PC-9 (cell line): ENCODE measurements around the gene CTNNB1. TPM values are rescaled to one million over a fixed set of nuclear protein-coding genes. Genes with fewer than 3 reads are reported as not detected.

Experiments used
- BruUV-seq: library from RNA; stranded (reverse); fragments of 400-500 nt; replicated peaks from 2 replicates; lab custom pipeline; 2021; lab: Mats Ljungman, UMichigan
- CTCF ChIA-PET: fragments of 300-600 bp; sonication (Branson Sonifier 250); formaldehyde crosslinking; loops from one replicate; lab custom pipeline; 2022; ENCODE audit warnings: antibody characterized with exemption; lab: Charles Lee
- POLR2A ChIA-PET: fragments of 300-600 bp; sonication (Branson Sonifier 250); formaldehyde crosslinking; loops from one replicate; lab custom pipeline; 2022; ENCODE audit warnings: antibody characterized with exemption; ENCODE audit not compliant: unreplicated experiment; lab: Charles Lee
- DNase-seq, 2 experiments: peaks; one replicate each; pipeline versions ENCODE4 v3.0.0 to v3.0.0-alpha.2; 2015 to 2022; ENCODE audit warnings: mixed read lengths in 1 of 2
- H2AFZ ChIP-seq: fragments of 200-600 bp; sonication (generic); 2 replicates; pipeline ENCODE4 v1.8.1; 2017; ENCODE audit warnings: antibody characterized with exemption
- H3F3A ChIP-seq: fragments of 200-600 bp; sonication (generic); 2 replicates; pipeline ENCODE4 v1.8.1; 2017; ENCODE audit warnings: antibody characterized with exemption, mild to moderate bottlenecking, low read depth; ENCODE audit not compliant: insufficient read depth
- H3K27ac ChIP-seq: fragments of 200-600 bp; sonication (generic); 2 replicates; pipeline ENCODE4 v1.6.1; 2016; ENCODE audit warnings: mixed run types
- H3K27me3 ChIP-seq: fragments of 200-600 bp; sonication (generic); 2 replicates; pipeline ENCODE4 v1.6.1; 2016; ENCODE audit warnings: low read depth, mixed run types; ENCODE audit not compliant: insufficient read depth
- H3K36me3 ChIP-seq: fragments of 200-600 bp; sonication (generic); 2 replicates; pipeline ENCODE4 v1.6.1; 2016; ENCODE audit warnings: low read depth, mixed run types
- H3K4me1 ChIP-seq: fragments of 200-600 bp; sonication (generic); replicated peaks from 2 replicates; pipeline ENCODE4 v1.6.1; 2016; ENCODE audit warnings: mixed run types; ENCODE audit not compliant: insufficient read depth
- H3K4me2 ChIP-seq: fragments of 200-600 bp; sonication (generic); 2 replicates; pipeline ENCODE4 v1.6.1; 2017; ENCODE audit warnings: mixed run types
- H3K4me3 ChIP-seq: fragments of 200-600 bp; sonication (generic); 2 replicates; pipeline ENCODE4 v1.6.1; 2016; ENCODE audit warnings: mixed run types
- H3K79me2 ChIP-seq: fragments of 200-600 bp; sonication (generic); 2 replicates; pipeline ENCODE4 v1.6.1; 2017; ENCODE audit warnings: low read depth, mixed run types
- H3K9me2 ChIP-seq: fragments of 200-600 bp; sonication (generic); 2 replicates; pipeline ENCODE4 v1.8.1; 2017; ENCODE audit warnings: mild to moderate bottlenecking; ENCODE audit not compliant: insufficient read depth
- H3K9me3 ChIP-seq: fragments of 200-600 bp; sonication (generic); 2 replicates; pipeline ENCODE4 v1.8.1; 2016; ENCODE audit warnings: low read depth; ENCODE audit not compliant: insufficient read depth
- H4K20me1 ChIP-seq: fragments of 200-600 bp; sonication (generic); 2 replicates; pipeline ENCODE4 v1.8.1; 2017; ENCODE audit not compliant: insufficient read depth
- CTCF ChIP-seq: fragments of 200-600 bp; sonication (generic); conservative IDR thresholded peaks from 2 replicates; pipeline ENCODE4 v1.6.1; 2017; ENCODE audit warnings: mixed run types, antibody characterized with exemption, mild to moderate bottlenecking, moderate library complexity
- EZH2 ChIP-seq: fragments of 200-600 bp; sonication (generic); IDR thresholded peaks from 2 replicates; pipeline ENCODE4 v1.8.0; 2017; ENCODE audit warnings: antibody characterized with exemption, low read depth
- intact Hi-C: fragments of 100-400 bp; cut with micrococcal nuclease; formaldehyde crosslinking; loops from one replicate; pipeline ENCODE4 v1.10.0; 2022; ENCODE audit not compliant: unreplicated experiment
- total RNA-seq: library from RNA; stranded (reverse); gene quantifications from 2 replicates; pipeline ENCODE4 v1.2.3, GENCODE V29; 2021

The CTNNB1 gene
- total RNA-seq, 1 experiment from 2014 or later, result 251 TPM

GRCh38 chr3:41239587-41239986 lies 40.3 kb downstream of the CTNNB1 start:
- H3K9me3 ChIP-seq, result no peaks in the 10 kb centered on the region
- peaks cover 28% of the 10 kb centered on the region; the same call in 1 of the 2 replicates for H3F3A ChIP-seq
- DNase-seq, result no peak
- H3K4me2 ChIP-seq, result no peak overlapping the region
- ChIA-PET POLR2A (no interaction called here), CTCF (interaction anchor here (0.5 to 0.6 kb wide), 3 partner anchors 37 to 651 kb away, joined by 3 to 4 read pairs (median 4); no protein-coding TSS in a partner anchor)
- H3K36me3 ChIP-seq, result peaks cover 53% of the 10 kb centered on the region
- no peak overlapping the region for H2AFZ ChIP-seq
- TF ChIP-seq EZH2 (no peak), CTCF (no peak)
- H3K9me2 ChIP-seq, result no peaks in the 10 kb centered on the region
- intact Hi-C loops, result no loop called here
- H3K4me1 ChIP-seq, result no peaks in the 10 kb centered on the region
- H3K79me2 ChIP-seq, result no peaks in the 10 kb centered on the region
- BruUV-seq, result TSS peak; percentile 27
- H3K4me3 ChIP-seq, result no peak overlapping the region
- no peaks in the 10 kb centered on the region for H3K27me3 ChIP-seq
- peaks cover 5% of the 10 kb centered on the region; the same call in 1 of the 2 replicates for H4K20me1 ChIP-seq
- H3K27ac ChIP-seq, result no peak overlapping the region

GRCh38 chr3:41241161-41241560 lies 41.9 kb downstream of the CTNNB1 start:
- H3K36me3 ChIP-seq, result peaks cover 42% of the 10 kb centered on the region
- H3K4me1 ChIP-seq, result no peaks in the 10 kb centered on the region
- H3K4me2 ChIP-seq, result no peak overlapping the region
- no peak overlapping the region for H3K4me3 ChIP-seq
- TF ChIP-seq CTCF (no peak), EZH2 (no peak)
- ChIA-PET CTCF (no interaction called here), POLR2A (interaction anchor here (0.7 kb wide), 1 partner anchor 14 kb away, joined by 3 read pairs; no protein-coding TSS in a partner anchor)
- peaks cover 24% of the 10 kb centered on the region; the same call in 1 of the 2 replicates for H3F3A ChIP-seq
- H3K27me3 ChIP-seq, result no peaks in the 10 kb centered on the region
- H3K9me2 ChIP-seq, result no peaks in the 10 kb centered on the region
- no peak for DNase-seq
- intact Hi-C loops, result no loop called here
- no TSS peak for BruUV-seq
- peaks cover 4% of the 10 kb centered on the region; the same call in 1 of the 2 replicates for H4K20me1 ChIP-seq
- H3K27ac ChIP-seq, result no peak overlapping the region
- no peaks in the 10 kb centered on the region for H3K79me2 ChIP-seq
- H2AFZ ChIP-seq, result no peak overlapping the region
- H3K9me3 ChIP-seq, result no peaks in the 10 kb centered on the region

- POLR2A ChIA-PET, result no interaction called here
- CTCF ChIA-PET, result no interaction called here
Observed at GRCh38 chr3:41241800-41242571, 42.7 kb downstream of the CTNNB1 start.

More at GRCh38 chr3:41241800-41242571, 42.7 kb downstream of the CTNNB1 start:
- Histone ChIP-seq H3K9me3 (no peaks in the 10 kb centered on the region), H3K4me1 (no peaks in the 10 kb centered on the region), H4K20me1 (peaks cover 4% of the 10 kb centered on the region; the same call in 1 of the 2 replicates), H3K27ac (no peak overlapping the region), H3F3A (peaks cover 19% of the 10 kb centered on the region; the same call in 1 of the 2 replicates), H3K79me2 (no peaks in the 10 kb centered on the region), H2AFZ (no peak overlapping the region), H3K27me3 (no peaks in the 10 kb centered on the region), H3K4me2 (no peak overlapping the region), H3K4me3 (no peak overlapping the region), H3K36me3 (peaks cover 34% of the 10 kb centered on the region), H3K9me2 (no peaks in the 10 kb centered on the region)
- intact Hi-C loops, result no loop called here
- no peak for DNase-seq
- TF ChIP-seq EZH2 (no peak), CTCF (no peak)
- no TSS peak for BruUV-seq
